Vagina (tissue), 2 donors: ENCODE measurements around the gene KCNA1.

ENCODE experiments used
- CTCF ChIP-seq, 3 experiments: fragments of 450-650 bp in 2 of 3; fragments of 200-600 bp in 1 of 3; sonication (generic) in 1 of 3; IDR thresholded peaks; one replicate each; pipeline ENCODE4 v1.5.1; 2017 to 2019; ENCODE audit warnings: antibody characterized with exemption in 3 of 3, mild to moderate bottlenecking in 2 of 3, moderate library complexity in 2 of 3
- POLR2A ChIP-seq, 2 donors: fragments of 450-650 bp; IDR thresholded peaks; one replicate each; pipeline ENCODE4 v1.6.1; 2017; ENCODE audit warnings: antibody characterized with exemption in 2 of 2, mild to moderate bottlenecking in 2 of 2, moderate library complexity in 2 of 2

GRCh38 chr12:4881266-4882064 is 28.2 kb upstream of the KCNA1 start:
- TF ChIP-seq CTCF (IDR thresholded peaks at IDR 0.05) (no peak), POLR2A (IDR thresholded peaks at IDR 0.05) (no peak)
